Breast epithelium (tissue), 3 donors: ENCODE results near the gene ZNF454.

Experiments
- CTCF ChIP-seq, 3 donors: fragments of 450-650 bp; IDR thresholded peaks; one replicate each; pipeline ENCODE4 v1.5.1; 2016 to 2017; ENCODE audit warnings: antibody characterized with exemption in 3 of 3, mild to moderate bottlenecking in 3 of 3, moderate library complexity in 3 of 3
- POLR2AphosphoS5 ChIP-seq, 3 donors: sonication (generic); formaldehyde crosslinking; IDR thresholded peaks; one replicate each; pipeline ENCODE4 v1.6.1; 2017; ENCODE audit warnings: antibody characterized with exemption in 3 of 3

GRCh38 chr5:178986326-178986960 is 45.4 kb downstream of the ZNF454 start:
- TF ChIP-seq CTCF (IDR thresholded peaks at IDR 0.05) (no peak), POLR2AphosphoS5 (IDR thresholded peaks at IDR 0.05) (no peak)
